GM21528 (cell line): Measurements from ENCODE around the gene CCL17.
"Not testable (repeated sequence)": the region's sequence is repeated elsewhere in the genome, so short reads cannot be mapped to it uniquely, and the experiment has no call there.

Source experiments
- ATAC-seq: cut with Tn5 transposase; IDR thresholded peaks from one replicate; pipeline ENCODE4 v1.9.1; 2021; ENCODE audit warnings: mild to moderate bottlenecking, moderate library complexity; ENCODE audit not compliant: unreplicated experiment, low FRiP score

Gene CCL17

GRCh38 chr16:57403965-57404817 lies at the start of gene CCL17:
TSS of gene CCL17 (plus strand) at chr16:57404767. CDS start at chr16:57413933, 9,166 bp downstream.
- no peak for ATAC-seq

GRCh38 chr16:57355898-57356414 lies 48.6 kb upstream of the CCL17 start:
- ATAC-seq: no peak

- no peak for ATAC-seq
Measured at GRCh38 chr16:57356547-57356946, 48.0 kb upstream of the CCL17 start.

- no peak for ATAC-seq
Measured at GRCh38 chr16:57357330-57358085, 47.1 kb upstream of the CCL17 start.

GRCh38 chr16:57358086-57358420 lies 46.5 kb upstream of the CCL17 start:
- no peak for ATAC-seq

- no peak for ATAC-seq
Measured at GRCh38 chr16:57358527-57359095, 46.0 kb upstream of the CCL17 start, which contains the start of gene CCL22. TSS of gene CCL22 (plus strand) at chr16:57358783. CDS start at chr16:57358817, 34 bp downstream.

- ATAC-seq: no peak
Measured at GRCh38 chr16:57360321-57360935, 44.1 kb upstream of the CCL17 start.

- no peak for ATAC-seq
Measured at GRCh38 chr16:57361404-57361803, 43.2 kb upstream of the CCL17 start.

GRCh38 chr16:57364143-57364542 lies 40.4 kb upstream of the CCL17 start:
- no peak for ATAC-seq

GRCh38 chr16:57366544-57367040 lies 38.0 kb upstream of the CCL17 start:
- ATAC-seq: no peak

- no peak for ATAC-seq
Measured at GRCh38 chr16:57367116-57367752, 37.3 kb upstream of the CCL17 start.

- ATAC-seq: no peak
Measured at GRCh38 chr16:57371494-57372371, 32.8 kb upstream of the CCL17 start.

- ATAC-seq: no peak
Measured at GRCh38 chr16:57372372-57373116, 32.0 kb upstream of the CCL17 start, which contains the start of gene CX3CL1. TSS of gene CX3CL1 (plus strand) at chr16:57372490. CDS start at chr16:57372569, 79 bp downstream.

- ATAC-seq: no peak
Measured at GRCh38 chr16:57373117-57373947, 31.2 kb upstream of the CCL17 start.

GRCh38 chr16:57374067-57374534 lies 30.5 kb upstream of the CCL17 start:
- ATAC-seq: no peak

GRCh38 chr16:57374925-57375465 lies 29.6 kb upstream of the CCL17 start:
- ATAC-seq: not testable (repeated sequence)

GRCh38 chr16:57376313-57376818 lies 28.2 kb upstream of the CCL17 start:
- no peak for ATAC-seq
